ENCODE data around the gene GRM8.
A peak's percentile ranks its signal among the peaks of the same experiment; 100 is the strongest.
"Not testable (repeated sequence)": the region's sequence is repeated elsewhere in the genome, so short reads cannot be mapped to it uniquely, and the experiment has no call there.

The GRM8 gene

DNA sequence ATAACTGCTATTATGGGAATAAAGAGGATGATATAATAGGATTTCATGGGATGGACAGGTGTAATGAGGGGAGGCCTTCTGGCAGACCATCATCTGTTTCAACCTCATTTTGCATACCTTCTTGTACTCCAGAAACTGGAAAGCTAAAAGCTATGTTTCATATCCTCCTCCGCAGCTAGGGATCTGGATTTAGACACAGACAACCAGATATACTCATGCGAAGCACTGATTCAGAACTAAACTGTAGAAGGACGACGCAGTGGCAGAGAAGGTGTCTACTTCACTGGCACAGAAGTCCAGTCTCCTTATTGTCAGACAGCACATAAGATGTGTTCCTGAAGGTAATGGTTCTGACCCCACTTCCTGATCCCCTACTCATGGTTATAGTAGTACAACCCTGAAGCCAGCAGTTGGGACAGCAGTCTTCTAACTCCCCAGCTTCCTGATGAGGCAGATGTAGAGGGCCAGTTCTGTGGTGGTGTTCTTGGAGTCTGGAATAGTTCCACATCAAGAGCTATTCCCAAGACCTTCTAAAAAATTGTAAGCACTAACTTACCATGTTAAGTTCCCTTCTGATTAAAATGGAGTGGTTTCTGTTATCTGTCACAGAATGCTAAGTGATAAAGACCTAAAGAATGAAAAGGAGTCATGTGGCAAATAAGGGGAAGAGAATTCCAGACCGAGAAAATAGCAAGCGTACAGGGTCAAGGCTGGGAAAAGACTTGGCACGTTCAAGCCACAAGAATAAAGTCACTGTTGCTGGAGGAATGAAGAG lies 550.3 kb downstream of the GRM8 start:
- no peak for DNase-seq

DNA sequence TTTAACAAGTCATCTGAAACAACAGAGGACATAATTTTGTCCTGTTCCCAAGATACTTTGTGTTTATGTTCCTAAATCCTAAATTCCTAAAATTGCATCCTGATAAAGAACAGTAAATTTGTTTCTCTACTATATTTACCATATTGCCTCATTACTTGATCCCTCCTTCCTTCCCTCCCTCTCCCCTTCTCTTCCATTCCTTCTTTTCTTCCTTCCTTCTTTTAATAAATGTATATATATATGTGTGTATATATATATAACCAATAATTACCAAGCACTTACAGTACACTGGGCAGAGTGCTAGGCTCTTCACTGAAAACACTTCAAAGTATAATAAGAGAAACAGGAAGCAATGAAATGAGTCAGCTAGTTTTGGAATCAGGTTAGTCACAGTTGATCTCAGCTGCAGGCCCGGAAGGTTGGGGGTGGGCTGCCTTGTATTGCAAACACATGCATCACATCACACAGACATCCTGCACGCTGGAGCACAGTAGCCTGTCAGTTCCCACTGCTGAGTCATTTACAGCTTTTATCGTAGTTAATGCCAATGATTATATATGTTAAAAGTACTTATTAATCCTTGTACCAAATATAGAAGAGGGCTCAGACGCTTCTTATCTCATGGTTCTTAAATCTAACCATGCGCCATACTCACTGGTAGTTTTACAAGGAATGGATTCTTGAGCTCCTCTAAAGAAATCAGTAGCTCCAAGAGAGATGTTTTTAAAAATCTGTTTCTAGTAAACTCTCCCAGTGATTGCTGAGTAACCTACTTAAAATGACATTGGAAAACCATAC lies 551.7 kb downstream of the GRM8 start:
- DNase-seq: peak; percentile 53

DNA sequence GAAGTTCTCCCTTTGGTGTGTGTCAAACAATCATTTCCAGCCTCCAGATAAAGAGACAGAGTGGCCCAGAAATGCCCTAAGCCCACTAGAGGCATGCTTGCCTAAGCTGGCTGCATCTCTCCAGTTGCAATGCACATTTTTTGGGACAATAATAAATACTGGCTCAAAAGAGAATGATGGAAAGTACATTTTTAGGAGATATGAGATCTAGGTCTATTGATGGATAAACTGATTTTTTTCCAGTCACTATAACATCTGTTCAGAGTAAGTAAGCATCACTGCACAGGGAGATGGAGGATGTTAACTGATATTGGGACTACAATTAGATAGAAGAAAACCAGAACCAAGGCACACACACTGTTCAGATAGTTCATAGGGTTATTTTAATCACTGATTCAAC lies 553.0 kb downstream of the GRM8 start:
- no peak for DNase-seq

DNA sequence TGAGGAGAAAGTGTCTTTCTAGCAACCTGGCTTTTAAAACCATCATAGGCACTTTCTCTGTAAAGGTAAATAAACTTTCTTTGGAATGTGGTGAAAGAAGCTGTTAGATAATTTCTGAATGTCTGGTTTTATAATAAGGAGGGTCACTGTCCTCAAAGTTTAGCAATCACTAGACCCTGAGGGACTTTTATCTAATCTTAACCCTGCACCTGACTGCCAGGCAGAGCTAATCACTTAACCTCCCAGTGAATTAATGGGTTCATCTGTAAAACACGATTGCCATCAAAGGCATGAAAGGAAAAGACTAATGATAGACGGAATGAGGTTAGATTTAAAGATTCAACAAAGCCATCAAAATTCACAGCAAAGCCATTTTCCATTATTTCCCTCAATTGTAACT lies 553.8 kb downstream of the GRM8 start:
- DNase-seq: no peak

DNA sequence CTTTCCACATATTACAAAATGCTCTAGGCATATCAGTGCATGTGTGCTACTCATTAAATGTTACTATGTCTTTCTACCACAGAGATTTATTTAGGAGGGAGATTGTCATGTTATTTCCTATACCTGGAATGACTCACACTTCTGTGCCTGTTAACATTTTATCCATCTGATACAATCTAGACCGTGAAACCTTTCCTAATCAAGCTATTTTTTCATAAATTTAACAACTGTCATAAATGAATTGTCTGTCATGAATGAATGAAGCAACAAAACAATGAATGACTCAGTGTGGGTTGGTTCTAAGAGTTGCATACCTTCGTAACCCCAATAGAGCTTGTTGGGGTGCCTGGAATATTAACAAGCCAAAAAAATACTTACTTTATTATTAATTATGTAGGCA lies 554.3 kb downstream of the GRM8 start:
- no peak for DNase-seq

DNA sequence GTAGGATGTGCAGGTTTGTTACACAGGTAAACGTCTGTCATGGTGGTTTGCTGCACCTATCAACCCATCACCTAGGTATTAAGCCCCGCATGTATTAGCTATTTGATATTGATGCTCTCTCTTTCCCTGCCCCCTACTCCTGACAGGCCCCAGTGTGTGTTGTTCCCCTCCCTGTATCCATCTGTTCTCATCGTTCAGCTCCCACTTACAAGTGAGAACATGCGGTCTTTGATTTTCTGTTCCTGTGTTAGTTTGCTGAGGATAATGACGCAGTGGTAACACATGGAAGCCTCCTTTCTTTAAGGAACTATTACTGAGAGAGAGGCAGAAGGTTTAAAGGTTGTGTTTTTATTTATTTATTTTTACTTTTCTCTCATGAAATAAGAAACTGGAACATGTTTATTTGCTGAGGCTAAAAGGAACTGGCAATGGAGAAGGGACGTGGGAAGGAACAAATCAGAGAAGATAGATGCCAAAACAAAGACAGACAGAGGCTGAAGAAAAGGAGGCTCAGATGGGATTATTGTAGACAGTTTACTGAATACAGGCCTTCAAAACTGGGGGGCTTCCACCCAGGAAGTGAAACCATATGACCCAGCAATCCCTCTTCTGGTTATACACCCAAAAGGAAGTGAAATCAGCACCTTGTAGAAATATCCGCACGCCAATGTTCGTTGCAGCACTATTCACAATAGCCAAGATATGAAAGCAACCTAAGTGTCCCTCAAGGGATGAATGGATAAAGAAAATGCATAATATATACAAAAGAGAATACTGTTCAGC lies 556.3 kb downstream of the GRM8 start:
- no peak for DNase-seq

DNA sequence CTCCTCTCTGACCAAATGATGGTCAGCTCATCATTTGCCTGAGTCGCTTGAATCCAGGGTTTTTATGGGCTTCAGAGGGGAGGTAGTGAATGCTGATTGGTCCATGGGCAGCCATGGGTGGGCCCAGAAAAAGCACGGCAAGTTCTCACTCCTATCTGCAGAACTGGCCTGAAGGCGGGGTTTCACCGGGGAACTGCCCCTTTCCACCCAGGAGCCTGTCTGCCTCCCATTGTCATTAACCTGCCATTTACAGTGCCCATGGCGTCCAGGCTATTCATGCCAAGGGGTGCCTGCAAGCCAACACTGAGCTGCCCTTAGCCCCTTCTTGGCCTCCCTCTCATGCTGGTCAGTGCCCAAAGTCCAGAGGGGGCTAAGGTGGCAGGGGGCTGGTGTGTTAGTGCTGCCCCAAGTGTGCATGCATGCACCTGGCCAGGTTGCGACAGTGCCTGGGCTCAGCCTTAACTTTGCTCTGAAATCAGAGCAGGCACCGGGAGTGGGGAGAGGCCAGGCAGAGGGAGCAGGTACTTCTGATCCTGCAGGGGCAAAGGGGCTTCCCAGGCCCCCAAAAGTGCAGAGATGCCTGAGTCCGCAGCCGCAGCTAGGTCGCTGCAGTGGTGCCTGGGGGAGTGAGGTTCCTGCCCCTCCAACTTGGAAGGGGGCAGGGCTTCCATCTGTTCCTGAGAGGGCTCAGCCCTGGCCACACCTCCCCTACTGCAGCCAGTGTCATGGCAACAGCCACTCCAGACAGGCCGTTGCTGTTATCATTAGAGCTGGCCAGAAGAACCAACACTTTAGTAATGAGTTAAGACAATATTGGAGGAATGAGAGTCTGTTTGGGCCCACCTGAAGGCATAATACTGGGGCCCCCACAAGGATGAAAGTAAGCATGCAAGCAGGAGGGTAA lies 561.6 kb downstream of the GRM8 start:
- no peak for DNase-seq

DNA sequence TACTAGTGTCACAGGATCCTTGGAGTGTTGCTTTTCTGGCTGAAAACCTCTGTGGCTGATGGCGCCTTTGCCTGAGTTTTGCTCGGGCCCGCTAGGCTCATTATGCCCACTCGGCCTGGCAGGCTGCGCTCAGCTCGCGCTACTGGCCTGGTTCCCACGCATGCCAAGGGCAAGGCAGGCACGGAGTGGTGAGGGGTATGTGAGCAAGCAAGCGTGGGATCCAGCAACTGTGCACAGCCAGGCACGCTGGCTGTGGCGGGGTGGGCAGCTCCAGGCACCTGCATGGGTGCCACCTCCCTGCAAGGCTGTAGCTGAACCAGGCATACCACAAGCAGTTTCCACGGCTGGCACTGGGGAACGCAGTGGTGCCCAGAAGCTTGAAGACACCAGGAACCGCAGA lies 562.6 kb downstream of the GRM8 start:
- no peak for DNase-seq

DNA sequence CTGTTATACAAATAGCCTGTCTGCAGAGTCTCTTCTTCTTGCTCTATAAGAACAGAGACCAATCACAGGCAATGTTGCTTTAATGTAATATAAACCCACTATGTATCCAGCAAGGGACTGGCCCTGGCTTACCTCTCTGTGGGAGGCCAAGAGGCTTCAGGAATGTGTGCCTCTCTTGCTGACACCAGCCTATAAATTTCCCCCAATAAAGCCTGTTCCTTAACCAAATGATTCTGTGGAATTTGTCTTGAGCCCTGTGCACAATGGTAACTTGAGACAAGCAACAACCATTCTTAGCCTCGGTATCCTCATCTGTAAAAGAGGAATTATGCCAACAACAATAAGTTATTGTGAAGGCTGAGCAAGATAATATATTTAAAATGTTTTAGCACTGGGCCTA lies 563.7 kb downstream of the GRM8 start:
- no peak for DNase-seq

DNA sequence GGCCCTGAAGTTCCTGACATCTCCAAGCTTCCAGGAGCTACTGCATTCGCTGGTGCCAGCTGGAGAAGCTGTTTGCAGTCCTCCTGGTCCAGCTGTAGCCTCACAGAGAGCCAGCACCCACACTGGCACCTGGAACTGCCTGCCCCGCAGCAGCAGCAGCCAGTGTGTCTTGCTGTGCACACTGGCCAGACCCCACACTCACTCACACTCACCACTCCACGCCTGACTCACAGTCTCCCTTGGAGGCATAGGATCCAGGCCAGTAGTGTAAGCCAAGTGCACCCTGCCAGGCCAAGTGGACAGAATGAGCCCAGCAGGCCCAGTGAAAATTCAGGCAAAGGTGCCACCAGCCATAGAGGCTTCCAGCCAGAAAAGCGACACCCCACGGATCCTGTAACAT lies 566.3 kb downstream of the GRM8 start:
- no peak for DNase-seq

DNA sequence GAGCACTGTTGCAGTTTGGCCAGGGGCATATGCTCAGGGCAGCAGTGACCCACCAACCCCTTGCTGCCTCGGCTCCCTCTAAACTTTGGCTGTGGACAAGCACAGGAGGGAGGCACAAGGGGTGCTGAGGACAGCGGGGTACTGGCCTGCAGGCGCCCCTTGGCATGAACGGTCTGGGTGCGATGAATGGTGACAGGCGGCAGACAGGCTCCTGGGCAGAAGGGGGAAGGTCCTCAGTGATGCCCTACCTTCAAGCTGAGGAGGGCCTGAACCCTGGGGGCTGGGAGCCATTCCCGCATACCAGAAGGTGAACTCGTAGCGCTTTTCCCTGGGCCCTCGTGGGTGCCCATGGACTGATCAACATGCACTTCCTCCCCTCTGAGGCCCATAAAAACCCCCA lies 567.1 kb downstream of the GRM8 start:
- DNase-seq: no peak

DNA sequence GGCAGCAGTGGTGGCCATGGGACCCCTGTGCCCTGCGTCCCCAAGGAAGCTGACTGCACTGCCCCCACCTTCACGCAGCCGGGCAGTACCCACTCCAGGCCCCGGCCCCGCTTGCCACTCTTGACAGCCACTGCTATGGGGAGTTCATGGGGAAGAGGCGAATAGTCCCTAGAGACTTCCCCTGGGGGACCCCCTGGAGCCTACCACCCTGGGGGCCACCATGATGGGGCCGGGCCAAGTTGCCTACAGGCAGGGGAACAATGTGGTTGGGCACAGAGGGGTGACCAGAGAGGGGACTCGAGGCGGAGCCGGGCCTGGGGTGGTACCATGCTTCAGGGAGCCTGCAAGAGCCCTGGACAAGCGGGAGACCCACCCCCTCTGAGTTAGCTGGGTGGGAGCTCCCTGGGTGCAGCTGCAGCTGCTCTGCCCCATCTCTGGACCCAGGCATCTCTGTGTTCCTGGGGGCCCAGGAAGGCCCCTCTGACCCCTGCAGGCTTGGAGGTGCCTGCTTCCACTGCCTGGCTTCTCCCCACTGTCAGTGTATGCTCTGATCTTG lies 567.6 kb downstream of the GRM8 start:
- DNase-seq: no peak

DNA sequence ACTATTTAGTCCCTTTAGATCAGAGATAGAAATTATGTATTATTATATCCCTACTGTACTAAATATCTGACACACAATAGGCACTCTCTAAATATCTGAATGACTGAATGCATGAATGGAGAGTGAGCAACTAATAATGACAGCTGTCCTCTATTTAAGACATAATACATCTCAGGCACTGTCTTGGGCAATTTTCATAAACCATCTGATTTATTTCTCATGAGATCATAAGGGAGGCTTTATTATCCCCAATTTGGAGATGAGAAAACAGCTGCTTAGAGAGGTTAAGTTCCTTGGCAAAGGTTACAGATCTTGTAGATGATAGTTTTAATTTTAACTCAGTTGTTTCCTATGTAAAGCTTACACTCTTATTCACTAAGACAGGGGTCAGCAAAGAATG lies 570.6 kb downstream of the GRM8 start:
- DNase-seq: no peak

DNA sequence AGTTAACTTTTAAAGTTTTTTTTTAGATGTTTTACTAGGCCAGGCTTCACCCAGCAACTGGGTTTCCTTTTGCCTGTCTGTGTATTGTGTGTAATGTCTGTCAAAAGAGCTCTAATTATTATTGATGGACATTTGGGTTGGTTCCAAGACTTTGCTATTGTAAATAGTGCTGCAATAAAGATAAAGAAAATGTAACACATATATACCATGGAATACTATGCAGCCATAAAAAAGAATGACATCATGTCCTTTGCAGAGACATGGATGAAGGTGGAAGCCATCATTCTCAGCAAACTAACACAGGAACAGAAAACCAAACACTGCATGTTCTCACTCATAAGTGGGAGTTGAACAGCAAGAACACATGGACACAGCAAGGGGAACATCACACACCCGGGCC lies 584.0 kb downstream of the GRM8 start:
- DNase-seq: not testable (repeated sequence)

DNA sequence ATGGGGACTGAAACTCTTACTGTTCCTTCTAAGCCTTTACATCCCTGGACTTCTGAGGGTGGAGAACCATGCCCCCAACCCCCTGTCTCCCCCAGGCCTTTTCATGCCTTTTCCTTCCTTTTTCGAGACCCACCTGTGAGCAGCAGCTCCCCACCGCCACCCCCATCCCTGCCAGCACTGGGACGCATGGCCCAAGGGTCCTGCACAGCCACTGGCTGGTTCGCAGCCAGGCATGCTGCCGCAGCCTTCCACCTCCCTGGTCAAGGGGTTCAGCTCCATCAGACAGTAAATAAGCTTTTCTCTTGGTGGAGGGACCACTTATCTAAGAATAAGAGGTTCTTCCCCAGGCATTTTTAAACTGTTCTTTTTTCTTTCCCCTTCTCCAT lies 584.4 kb downstream of the GRM8 start:
- no peak for DNase-seq

DNA sequence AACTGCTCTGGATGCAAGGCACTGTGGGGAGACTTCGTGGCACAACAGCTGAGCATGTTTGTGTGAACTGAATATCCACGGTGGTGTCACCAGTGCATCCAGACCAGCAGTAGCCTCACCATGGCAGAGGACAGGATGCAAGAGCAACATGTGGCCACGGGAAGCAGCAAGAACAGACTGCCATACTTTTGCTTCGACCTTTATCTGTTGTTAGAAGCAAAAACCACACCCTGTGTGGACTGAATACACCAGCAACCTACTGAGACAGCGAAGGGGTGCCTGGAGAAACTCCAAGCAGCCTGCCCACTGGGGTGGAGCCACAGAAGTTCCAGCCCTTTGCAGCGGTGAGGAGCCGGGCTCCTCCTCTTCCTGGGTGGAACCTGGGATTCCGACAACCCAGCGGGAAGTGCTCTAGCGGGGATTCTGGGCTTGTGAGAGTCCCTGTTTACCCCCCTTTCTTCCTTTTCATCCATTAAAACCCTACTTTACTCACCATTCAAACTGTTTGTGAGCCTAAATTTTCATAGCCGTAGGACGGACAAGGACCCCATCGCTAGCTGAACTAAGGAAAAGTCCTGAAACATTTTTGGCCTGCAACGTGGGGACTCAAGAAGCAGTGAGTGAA lies 584.9 kb downstream of the GRM8 start:
- no peak for DNase-seq

DNA sequence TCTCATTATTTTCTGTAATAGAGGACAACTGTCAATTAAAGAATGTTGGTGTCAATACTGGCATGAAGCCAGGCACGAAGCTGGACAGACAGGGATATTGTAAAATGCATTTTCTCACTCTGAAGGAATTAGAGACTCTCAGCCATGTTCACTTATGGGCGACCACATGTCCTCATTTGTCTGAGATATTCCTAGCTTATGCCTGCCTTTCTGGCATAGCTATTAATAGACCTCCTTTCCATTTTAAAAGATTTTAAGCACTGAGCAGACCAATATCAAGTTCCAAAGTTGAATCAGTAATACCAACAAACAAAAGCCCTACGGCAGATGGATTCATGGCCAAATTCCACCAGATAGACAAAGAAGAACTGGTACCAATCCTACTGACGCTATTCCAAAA lies 589.9 kb downstream of the GRM8 start:
- DNase-seq: no peak

DNA sequence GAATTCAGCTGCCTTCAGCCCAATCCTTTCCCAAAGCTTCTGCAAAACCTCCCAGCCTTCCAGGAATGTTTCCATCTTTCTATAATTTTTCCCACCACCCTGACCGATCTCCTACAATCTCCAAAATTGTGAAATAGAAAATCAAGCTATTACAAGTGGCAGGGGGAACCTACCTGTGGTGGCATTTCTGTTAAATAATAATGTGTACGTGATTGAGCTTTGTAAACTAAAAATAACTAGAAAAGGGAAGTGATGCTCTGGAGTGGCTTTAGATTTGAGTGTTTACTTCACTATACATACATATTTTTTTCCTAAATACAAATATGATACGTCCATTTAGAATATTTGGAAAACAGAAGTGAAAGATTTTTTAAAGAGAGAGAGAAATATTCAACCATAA lies 593.6 kb downstream of the GRM8 start:
- DNase-seq: no peak

DNA sequence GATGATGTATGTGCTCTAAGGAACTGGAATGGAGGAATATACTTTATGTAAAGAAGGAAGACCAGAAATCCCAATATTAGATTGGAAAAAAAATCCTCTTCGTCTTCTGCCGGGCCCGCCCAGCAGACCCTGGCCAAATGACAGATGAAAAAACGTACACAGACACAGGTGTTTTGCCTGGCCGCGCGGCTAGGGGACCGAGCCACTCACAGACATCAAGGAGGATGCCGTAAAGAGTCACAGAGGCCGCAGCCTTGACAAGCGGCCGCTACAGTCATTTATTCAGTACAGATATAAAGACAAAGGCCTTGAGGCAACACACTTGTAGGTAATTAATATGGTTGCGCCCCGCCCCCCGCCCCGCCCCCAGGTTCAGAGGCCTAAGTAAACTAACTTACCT lies 594.1 kb downstream of the GRM8 start:
- no peak for DNase-seq

DNA sequence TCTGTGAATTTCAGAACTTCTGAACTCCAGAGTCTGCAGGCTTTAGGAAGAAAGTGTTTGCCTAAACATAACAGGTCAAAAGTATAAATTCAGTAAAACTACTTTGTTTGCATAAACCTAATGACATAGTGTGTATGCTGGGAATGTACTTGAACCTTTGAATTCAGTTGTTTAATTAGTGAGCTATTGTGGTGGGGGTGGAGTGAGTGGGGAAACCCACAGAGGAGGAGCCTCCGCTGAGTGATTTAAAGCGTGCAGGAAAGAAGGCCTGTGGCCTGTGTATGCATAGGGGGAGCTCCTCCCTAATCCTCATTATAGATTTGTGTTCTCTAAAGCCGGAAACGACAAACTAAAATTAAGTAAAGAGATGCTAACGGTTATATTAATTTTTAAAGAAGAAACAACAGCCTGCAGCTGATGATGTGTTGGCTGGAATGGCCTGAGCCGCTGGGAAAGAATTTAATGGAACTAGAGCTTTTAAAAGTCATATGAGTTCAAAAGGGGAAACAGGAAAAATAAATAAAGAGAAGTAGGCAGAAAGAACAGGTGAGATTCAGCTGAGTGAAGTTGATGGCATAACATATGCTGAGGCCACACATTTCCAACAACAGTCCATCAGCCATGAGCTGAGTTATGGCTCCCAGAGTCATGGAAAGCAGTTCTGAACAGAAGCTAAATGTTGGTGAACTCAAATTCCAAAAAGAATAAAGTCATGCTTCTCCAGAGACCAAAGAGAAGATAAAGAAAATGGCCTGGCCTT lies 595.0 kb downstream of the GRM8 start:
- DNase-seq: no peak

DNA sequence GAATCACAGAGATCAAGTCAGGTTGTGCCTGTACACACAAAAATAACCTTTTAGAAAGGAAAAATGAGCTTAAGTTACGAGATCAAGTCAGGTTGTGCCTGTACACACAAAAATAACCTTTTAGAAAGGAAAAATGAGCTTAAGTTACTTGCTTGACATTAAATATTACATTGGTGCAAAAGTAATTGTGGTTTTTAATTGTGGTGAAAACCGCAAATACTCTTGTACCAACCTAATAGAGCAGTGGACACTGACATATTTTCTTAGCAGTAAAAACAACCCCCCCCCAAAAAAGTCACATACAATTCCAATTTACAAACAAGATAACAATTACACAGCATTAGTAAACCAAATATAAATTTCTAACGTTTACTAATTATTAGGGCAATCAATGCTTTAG lies 595.6 kb downstream of the GRM8 start:
- DNase-seq: no peak
